ENCODE measurements around the gene NCBP2L.
"Not testable (repeated sequence)": the region's sequence is repeated elsewhere in the genome, so short reads cannot be mapped to it uniquely, and the experiment has no call there.

Gene NCBP2L

DNA sequence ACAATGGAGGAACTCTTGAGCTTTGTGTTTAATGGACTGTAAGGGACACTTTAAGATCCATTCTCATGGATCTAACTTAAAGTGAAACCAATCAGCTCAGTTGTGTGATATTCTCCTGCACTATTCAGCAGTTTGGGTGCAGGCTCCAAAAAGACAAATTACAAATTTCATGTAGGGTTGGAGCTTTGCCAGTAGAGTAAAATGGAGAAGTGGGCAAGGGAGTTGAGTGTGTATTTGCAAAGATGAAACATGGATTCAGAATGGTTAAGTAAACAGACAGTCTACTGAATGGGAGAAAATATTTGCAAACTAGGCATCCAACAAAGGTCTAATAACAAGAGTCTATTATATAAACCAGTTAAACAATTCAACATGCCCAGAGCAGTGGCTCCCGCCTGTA is 26.9 kb downstream of the NCBP2L start:
- DNase-seq, result no peak

DNA sequence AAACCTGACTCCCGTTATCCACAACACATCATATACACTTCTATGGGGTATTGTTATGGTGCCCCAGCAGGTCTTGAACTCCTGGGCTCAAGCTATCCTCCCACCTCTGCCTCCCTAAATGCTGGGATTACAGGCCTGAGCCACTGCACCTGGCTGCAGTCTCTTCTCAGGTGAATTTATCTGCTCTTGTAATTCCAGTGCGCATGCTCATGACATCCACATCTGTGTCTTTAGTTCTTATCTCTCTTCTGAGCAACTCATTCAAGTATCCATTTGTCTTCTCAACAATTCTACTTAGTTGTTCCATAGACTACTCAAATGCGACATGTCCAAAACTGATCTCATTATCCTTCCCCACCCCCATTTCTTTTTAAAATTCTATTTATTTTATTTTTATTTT is 27.6 kb downstream of the NCBP2L start:
- no peak for DNase-seq

DNA sequence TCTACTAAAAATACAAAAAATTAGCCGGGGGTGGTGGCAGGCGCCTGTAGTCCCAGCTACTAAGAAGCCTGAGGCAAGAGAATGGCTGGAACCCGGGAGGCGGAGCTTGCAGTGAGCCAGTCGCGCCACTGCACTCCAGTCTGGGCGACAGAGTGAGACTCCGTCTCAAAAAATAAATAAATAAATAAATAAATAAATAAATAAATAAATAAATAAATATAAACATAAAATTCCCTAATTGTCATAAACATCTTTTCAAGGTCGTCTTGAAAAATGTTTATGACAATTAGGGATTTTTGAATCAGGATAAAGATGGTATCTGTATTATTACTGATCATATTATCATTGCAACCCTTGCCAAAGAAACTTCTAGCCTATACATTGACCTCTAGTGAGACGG is 32.5 kb downstream of the NCBP2L start:
- not testable (repeated sequence) for DNase-seq

DNA sequence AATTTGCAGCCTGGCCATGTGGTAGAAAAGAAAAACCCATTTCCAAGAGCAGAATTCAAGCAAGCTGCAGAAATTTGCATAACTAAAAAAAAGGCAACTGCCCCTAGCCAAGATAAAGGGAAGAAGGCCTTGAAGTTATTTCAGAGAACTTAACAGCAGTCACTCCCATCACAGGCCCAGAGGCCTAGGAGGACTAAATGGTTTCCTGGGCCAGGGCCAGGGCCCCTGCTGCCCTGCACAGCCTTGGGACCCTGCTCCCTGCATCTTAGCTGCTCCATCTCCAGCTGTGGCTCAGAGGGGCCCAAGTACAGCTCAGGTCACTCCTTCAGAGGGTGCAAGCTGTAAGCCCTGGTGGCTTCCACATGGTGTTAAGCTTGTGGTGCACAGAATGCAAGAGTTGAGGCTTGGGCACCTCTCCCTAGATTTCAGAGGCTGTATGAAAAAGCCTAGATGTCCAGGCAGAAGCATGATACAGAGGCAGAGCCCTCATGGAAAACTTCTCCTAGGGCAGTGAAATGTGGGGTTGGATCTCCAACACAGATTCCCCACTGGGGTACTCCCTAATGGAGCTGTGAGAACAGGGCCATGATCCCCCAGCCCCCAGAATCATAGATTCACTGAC is 41.5 kb downstream of the NCBP2L start:
- no peak for DNase-seq

DNA sequence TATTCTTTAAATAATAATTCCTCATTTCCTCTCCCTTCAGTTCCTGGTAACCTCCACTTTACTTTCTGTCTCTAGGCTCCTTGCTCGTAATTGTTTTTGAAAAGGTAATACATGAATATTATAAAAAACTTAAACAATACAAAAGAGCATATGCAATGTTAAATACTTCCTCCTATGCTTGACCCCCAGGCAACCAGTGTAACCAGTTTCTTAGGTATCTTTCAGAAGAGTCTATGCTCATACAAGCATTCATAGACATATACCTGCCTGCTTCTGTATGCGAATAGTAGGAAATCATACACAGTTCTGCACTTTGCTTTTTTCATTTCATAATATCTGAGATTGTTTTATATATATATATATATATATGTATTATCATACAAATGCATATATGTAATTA is 45.5 kb downstream of the NCBP2L start:
- DNase-seq, result no peak

DNA sequence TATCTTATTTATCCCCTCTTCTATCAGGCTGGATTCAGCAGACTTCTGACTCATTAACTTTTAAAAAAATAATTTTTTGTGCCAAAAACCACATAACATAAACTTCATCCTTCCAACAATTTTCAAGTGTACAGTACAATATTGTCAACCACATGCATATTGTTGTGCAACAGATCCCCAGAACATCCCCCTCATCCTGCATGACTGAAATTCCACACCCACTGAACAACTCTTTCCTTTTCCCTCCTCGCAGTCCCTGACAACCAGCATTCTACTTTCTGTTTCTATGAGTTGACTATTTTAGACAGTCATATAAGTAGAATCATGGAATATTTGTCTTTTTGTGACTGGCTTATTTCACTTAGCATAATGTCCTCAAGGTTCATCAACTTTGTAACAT is 45.9 kb downstream of the NCBP2L start:
- DNase-seq, result peak in 1 of 56 donors; percentile 6

DNA sequence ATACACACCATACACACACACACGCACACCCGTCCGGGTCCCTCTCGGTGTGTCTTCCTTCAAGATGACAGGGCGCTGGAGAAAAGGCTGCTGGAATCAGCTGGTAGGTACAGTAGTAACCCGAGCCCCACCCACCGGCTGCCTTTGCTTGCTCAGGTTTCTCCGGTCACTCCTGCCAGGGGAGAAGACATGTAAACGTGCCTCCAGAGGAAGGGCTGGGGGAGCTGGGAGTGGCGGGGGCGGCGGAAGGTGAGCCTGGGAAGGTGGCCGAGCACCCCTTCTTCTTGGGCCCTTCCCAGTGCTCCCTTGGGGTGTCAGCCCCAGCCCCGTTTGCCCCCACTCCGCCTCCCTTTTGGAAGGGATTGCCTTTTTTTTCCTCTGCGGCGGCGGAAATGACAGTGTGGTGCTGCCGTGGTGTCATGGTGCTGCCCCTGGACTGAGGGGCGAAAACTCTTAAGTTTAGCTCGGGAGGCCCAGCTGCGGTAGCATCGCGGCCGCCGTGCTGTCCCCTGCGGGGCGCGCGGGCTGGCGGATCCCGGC is 48.2 kb downstream of the NCBP2L start, which contains the start of gene MID2:
MID2 (plus strand) TSS at position 169 of the 540 bp plus-strand sequence. CDS start 561 bp downstream, outside the sequence.
- DNase-seq, result peak in 24 of 56 donors; percentile 0 to 39 (median 8)

DNA sequence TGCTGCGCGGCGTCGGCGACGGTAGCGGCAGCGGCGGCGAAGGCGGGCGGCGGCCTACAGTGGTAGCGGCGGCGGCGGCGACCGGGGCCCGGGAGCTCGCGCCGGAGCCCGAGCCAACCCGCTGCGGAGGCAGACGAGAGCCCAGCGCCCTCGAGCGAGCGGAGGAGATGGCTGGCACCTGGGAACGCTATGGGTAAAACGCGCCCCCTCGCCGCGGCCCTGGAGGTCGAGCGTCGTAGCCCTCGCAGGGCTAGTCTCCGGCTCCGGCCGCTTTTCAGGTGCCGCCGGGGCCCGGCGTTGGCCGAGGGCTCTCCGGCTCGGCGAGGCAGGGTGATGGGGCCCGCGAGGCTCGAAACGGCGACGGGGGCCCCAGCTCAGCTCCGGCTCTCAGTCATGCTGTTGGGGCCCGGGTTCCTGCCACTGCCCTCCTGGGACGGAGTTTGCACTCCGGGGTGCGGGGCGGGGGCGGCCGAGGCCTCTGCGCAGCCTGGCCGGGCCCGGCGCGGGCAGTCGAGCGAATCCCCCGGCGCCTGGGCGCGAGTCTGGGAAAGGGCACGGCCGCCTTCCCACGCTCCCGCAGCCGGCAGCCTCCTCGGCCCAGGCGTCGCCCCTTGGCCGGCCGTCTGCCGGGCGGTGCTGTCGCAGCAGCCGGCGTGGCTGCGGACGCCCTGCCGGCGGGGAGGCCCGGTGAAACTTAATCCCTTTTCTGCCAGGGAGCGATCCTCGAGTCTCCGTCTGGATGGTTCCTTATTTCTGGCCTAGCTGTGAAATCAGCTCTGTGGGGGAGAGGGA is 48.9 kb downstream of the NCBP2L start:
- DNase-seq, result peak in 32 of 56 donors; percentile 0 to 51 (median 10)

DNA sequence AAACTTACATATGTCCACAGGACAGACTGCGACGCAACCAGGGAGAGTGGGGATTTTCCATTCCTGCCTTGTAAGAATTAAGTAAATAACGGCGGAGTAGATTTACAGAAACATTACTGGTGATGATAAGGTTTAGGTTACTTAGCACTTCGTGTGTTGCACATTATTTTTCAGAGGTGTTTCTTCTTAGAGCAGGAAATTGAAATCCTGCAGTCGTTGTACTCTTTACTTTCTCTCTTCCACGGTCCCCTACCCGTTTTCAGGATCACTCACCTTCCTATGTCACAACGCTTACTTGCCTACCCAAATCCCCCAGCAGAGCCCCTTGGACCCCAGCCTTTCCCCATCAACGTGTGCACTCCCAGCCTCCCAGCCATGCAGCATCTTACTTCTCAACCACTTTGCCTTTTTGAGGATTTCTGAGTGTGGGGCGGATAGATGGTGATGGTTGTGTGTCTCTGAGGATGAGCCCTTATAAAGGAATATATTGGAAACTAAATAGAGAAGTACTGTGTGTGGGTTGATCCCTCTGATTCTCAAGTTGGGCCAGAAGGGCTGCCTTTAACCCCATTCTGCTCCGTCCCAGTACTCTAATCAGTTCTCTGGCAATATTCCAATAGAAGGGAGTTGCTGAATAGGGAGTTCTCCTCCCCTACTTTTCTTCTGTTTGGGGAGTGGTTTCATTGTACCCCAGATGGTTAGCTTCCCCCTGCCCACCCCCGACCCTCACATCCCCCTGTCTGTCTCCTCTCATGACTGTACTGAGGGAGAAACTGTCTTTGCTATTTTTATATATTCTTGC is 49.7 kb downstream of the NCBP2L start:
- DNase-seq, result peak in 1 of 56 donors; percentile 0

DNA sequence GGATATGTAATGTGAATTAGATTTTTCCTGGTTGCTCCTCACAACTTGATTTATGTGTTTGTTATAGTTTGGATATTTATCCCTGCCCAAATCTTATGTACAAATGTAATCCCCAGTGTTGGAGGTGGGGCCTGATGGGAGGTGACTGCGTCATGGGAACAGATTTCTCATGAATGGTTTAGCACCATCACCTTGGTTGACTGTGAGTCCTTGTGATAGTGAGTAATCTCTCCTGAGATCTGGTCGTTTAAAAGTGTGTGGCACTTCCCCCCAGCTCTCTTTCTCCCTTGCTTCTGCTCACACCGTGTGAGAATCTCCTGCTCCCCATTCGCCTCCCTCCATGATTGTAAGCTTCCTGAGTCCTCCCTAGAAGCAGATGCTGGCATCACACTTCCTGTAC is 50.3 kb downstream of the NCBP2L start:
- no peak for DNase-seq

DNA sequence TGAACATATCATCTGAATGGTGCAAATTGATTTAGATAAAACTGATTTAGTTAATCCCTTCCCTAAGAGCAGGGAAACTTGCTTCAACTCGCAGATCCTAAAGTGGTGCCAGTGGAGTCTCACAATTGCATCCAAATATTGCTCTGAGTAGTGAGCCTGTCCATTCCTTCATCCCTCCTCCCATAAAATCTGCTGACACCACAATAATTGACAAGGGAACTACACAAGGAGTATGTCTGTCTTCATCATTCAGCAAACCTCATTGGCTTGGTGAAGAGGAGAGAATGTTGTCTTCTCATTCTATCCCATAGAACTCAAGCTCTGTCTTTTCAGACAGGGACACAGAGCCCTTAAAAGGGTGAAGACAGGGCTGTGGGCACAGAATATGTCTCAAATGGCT is 52.3 kb downstream of the NCBP2L start:
- no peak for DNase-seq

DNA sequence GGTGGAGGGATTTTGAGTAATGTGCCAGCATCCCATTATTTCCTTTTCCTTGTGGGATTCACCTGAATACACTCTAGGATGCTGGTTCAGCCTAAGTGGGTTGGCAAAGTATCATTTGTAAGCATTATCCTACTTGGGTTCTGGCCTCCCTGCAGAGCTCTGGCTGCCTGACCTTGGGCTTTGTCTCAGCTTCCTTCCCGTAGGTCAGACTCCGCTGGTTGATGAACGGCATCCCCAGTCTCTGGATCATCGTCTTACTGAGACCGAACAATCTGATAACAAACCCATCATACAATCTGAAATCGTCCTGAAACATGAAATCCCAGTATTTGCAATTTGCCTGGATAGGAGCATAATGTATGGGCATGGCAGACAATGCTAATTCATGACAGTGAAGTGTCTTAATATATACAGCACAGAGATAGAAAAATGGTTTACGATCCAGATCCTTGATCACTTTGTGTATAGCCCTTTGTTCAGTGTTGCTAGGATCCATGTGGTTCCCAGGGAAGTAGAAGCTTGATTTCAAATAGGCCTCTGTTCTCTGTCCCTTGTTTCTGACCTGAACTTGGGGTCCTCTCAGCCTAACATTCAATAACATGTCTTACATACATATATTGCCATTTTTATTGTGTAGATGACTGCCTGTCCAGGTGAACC is 53.7 kb downstream of the NCBP2L start:
- DNase-seq, result peak in 2 of 56 donors; percentile 0

DNA sequence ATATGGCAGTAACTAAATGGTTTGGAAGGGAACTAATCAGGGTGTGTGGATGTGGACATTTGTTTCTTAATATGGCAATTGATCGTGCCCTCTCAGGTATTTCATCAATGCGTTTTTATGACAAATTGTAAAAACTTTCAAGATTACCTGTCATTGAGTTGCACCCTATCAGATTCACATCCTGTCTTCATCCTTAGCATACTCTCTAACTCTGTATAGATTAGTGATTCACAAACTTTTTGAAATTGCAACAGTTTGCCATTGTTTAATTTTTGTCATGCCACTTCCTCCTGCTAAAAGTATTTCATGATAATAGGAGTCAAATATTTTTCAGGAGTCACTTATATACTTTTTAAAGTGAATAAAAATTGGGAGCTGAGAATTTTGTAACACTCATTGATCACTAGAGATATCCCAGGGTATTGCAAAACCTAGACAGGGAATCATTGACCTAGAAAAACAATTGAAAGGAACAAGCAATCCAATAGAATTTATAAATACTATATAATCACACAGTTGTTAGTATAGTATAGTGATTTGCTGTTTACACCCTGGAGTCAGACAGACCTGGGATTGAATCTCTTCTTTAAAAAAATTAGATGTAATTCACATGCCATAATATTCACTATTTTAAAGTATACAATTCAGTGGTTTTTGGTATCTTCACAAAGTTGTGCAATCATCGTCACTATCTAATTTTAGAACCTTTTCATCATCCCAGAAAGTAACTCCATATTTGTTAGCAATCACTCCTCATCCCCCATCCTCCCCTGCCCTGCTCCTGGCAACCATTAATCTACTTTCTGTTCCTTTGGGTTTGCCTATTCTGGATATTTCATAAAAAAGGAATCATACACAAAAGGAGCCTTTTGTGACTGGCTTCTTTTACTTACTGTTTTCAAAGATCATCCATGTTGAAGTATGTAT is 57.0 kb downstream of the NCBP2L start:
- no peak for DNase-seq

DNA sequence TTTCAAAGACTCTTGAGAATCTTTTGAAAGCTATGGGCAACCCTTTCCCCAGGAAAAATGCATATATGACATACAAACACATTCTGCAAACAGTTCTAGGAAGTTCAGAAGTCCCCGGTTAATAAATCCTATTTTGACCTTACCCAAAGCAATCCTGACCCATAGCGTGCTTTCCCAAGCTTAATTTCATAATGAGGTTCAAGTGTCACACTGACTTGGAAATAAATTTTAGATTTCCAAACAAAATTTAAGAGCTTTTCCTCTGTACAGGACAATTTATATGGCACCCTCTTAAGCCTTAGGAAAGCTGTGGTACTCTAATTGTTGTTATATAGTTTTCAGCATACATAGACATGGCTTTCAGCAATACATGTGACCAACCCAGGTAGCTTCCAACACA is 59.4 kb downstream of the NCBP2L start:
- DNase-seq, result no peak

DNA sequence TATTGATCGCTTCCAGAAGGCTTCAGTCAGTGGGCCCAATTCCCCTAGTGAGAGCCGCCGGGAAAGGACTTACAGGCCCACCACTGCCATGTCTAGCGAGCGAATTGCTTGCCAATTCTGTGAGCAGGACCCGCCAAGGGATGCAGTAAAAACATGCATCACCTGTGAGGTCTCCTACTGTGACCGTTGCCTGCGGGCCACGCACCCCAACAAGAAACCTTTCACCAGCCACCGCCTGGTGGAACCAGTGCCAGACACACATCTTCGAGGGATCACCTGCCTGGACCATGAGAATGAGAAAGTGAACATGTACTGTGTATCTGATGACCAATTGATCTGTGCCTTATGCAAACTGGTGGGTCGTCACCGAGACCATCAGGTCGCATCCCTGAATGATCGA is 63.4 kb downstream of the NCBP2L start:
- no peak for DNase-seq

DNA sequence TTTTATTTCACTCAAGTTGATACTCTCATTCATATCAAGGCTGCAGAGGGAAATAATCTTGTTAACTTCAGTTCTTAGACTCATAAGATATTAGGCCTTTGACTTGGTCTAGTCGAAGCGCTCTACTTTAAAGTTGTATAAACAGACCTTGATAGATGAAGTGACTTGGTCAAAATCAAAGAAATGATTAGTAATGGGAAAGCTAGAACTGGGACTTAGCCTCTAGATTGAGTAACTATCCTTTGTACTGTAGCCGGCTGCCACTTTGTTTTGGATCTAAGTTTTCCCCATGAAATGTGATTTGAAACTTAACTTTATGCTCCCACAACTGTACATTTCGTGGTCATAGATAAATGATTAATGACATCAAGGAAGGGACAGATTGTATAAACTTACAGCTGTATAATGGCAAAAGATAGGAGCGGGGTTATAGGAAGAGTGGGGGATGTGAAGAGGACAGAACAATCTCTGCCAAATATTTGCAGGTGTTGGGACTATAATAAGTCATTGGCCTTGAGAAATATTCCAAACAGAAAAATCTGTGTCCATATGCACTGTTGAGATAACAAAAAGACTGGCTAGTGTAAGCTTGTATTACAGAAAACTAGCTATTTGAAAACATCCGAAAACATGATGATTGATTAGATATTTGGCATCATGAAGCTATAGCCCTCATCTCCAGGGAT is 65.3 kb downstream of the NCBP2L start:
- no peak for DNase-seq

All from amygdala (tissue), 56 donors.